ENCODE measurements around the gene USP13.

USP13 gene

GRCh38 chr3:179833294-179833693, 180.5 kb downstream of the USP13 start:
- ATAC-seq (replicated peaks; ENCODE audit: extremely low read depth, poor library complexity, severe bottlenecking) (no peak), DNase-seq (ENCODE audit: low spot score in 2 of 2) (no peak)
- Mint-ChIP-seq H3K27ac (ENCODE audit: low read depth) (no peak overlapping the region), H3K4me3 (no peak overlapping the region), H3K4me1 (no peaks in the 10 kb centered on the region), H3K27me3 (peaks cover 16% of the 10 kb centered on the region), H3K9me3 (no peaks in the 10 kb centered on the region), H3K36me3 (ENCODE audit: insufficient read depth) (no peaks in the 10 kb centered on the region)

GRCh38 chr3:179837374-179837773, 184.5 kb downstream of the USP13 start:
- H3K27me3 Mint-ChIP-seq, result peaks cover 23% of the 10 kb centered on the region
- no peaks in the 10 kb centered on the region for H3K4me1 Mint-ChIP-seq
- DNase-seq (ENCODE audit: low spot score in 2 of 2), result no peak
- ATAC-seq (replicated peaks; ENCODE audit: extremely low read depth, poor library complexity, severe bottlenecking), result no peak
- no peaks in the 10 kb centered on the region for H3K9me3 Mint-ChIP-seq
- H3K27ac Mint-ChIP-seq (ENCODE audit: low read depth), result no peak overlapping the region
- no peak overlapping the region for H3K4me3 Mint-ChIP-seq
- H3K36me3 Mint-ChIP-seq (ENCODE audit: insufficient read depth), result no peaks in the 10 kb centered on the region

All from central memory CD8-positive, alpha-beta T cell (primary cell).